ENCODE data around the gene PRRG3. TPM values are rescaled to one million over a fixed set of nuclear protein-coding genes. Genes with fewer than 3 reads are reported as not detected.

The PRRG3 gene
- total RNA-seq (2011; cell fraction: chromatin; rRNA removed; ENCODE audit: low replicate concordance): not detected in 2 replicates
- total RNA-seq (2011; cell fraction: nucleolus; rRNA removed): not detected in 2 replicates
- total RNA-seq (2011; cell fraction: nucleoplasm; rRNA removed): not detected in 2 replicates
- total RNA-seq (2014; rRNA removed) (not detected in 2 replicates), total RNA-seq (2014; rRNA removed; fragmentation: Illumina TruSeq; extraction: Trizol) (not detected in 2 replicates), total RNA-seq (2015; rRNA removed; fragmentation: Illumina TruSeq; extraction: Trizol) (not detected in 2 replicates), total RNA-seq (2021) (not detected in 2 replicates), polyA plus RNA-seq (2011; rRNA removed) (not detected in 2 replicates), polyA plus RNA-seq (2014; fragmentation: Illumina TruSeq; extraction: Trizol) (not detected in 2 replicates), polyA plus RNA-seq (2014; fragmentation: Nextera tagmentation; extraction: Ambion mirVana) (not detected), polyA plus RNA-seq (2014; rRNA removed) (not detected in 2 replicates), polyA minus RNA-seq (2011; rRNA and poly(A)+ RNA removed) (not detected in 2 replicates), Bru-seq, nascent RNA (not detected), BruChase-seq, experiment 1, labeled RNA remaining after a 2-hour chase (percentile 13 among the genes with signal in this experiment), BruChase-seq, experiment 2, labeled RNA remaining after a 6-hour chase (percentile 22 among the genes with signal in this experiment)
- not detected in 2 replicates for polyA plus RNA-seq (2011; cell fraction: cytosol; rRNA removed)
- not detected in 2 replicates for polyA plus RNA-seq (2011; cell fraction: nucleus; rRNA removed)
- polyA plus RNA-seq (2012): 0.03 TPM in 1 of 2 replicates, not detected in the other
- polyA minus RNA-seq (2011; cell fraction: cytosol; rRNA and poly(A)+ RNA removed): not detected in 2 replicates
- not detected in 2 replicates for polyA minus RNA-seq (2011; cell fraction: nucleus; rRNA and poly(A)+ RNA removed)
- long read RNA-seq, experiment 1: 0 reads
- long read RNA-seq, experiment 2: 0 reads
- long read RNA-seq, experiment 3: 0 reads

DNA sequence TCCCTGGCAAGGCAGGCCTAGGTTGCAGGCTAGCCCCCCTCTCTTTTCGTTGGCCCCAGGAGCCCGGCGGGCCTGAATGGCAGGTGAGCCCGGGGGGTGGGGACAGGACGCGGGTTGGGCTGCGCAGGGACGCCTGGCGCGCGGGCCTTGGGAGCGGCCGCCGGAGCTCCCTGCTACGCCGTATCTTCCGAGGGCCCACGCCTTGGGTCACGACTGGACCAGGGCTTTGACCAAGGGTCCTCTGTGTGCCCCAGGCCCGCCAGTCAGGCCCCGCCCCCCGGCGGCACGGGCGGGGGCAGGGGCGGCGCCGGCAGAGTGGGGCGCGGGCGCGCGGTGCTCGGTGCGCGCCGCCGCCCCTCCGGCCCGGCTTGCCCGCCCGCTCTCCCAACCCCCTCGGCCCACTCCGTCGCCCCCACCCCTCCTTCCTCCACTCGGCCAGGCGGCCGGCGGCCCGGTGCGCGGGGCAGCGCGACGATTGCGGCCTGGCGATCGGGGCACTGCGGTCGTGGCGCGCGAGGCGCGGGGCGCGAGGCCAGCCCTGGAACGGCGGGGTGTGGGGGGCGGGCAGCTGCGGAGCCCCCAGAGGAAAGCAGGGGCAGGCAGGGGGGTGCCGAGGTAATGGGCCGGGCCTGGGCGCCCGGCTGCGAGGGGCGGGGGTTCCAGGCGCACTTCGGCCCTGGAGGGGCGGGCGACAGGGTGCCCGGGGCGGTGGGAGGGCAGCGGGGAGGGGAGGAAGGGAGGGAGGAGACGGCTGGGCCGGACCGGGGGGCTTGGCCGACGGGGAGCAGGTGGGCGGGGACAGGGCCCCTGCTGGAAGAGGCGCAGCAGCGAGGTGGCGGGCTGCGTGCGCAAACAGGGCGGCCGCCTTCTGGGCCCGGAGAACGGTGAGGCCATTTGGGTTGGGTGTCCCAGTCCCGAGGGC, at the start of gene PRRG3:
Gene PRRG3, plus strand, starts transcription at position 798 of the 922 bp plus-strand sequence. CDS start 3,357 bp downstream, outside the sequence.
- H4K20me1 ChIP-seq (replicated peaks; ENCODE audit: control insufficient read depth, insufficient read depth, low read length): no peaks in the 10 kb centered on the region
- POLR2A ChIA-PET: no interaction called here
- DNase-seq (ENCODE audit: extremely low read depth in 1 of 4, low spot score in 3 of 4): no peak

More for the DNA sequence above, at the start of gene PRRG3:
- no peak within 1 kb of the TSS for H3K4me3 ChIP-seq
- H3K27me3 ChIP-seq (ENCODE audit: control insufficient read depth in 2 of 2, insufficient read depth in 2 of 2, low read length in 2 of 2): peaks cover 0 to 35% of the 10 kb centered on the region in 2 experiments; a peak in 3 of 5 replicates
- no peak for FAIRE-seq
- 17% methylated on average over 1 of the region's 100 CpGs for WGBS (ENCODE audit: insufficient coverage, low coverage, missing lambda C conversion rate)
- H3K9ac ChIP-seq (ENCODE audit: insufficient read depth in 1 of 2, low read depth in 2 of 2, low read length in 2 of 2): no peak within 1 kb of the TSS
- no peaks in the 10 kb centered on the region; a peak in 1 of 5 replicates for H3K4me1 ChIP-seq (replicated peaks in 1 of 2; ENCODE audit: control insufficient read depth in 2 of 2, insufficient read depth in 2 of 2, low read length in 2 of 2)
- no peaks in the 10 kb centered on the region for H3K9me3 ChIP-seq (replicated peaks; ENCODE audit: control insufficient read depth, insufficient read depth, low read depth, low read length)
- ATAC-seq: no peak
- no peak within 1 kb of the TSS for H2AFZ ChIP-seq (ENCODE audit: low read depth, low read length)
- intact Hi-C loops (cut with micrococcal nuclease): no loop called here
- no TSS peak for BruUV-seq (replicated peaks)
- in situ Hi-C loops (cut with MboI): loop anchor here (25.0 kb wide), 1 partner anchor 933 kb away; no protein-coding TSS in a partner anchor
- CTCF ChIA-PET (ENCODE audit: low intra/inter-chr PET ratio): no interaction called here
- no peak for TF ChIP-seq ERF (CRISPR knock-in tag; IDR thresholded peaks at IDR 0.05)
- no peaks in the 10 kb centered on the region for H3K9me1 ChIP-seq (ENCODE audit: control insufficient read depth, insufficient read depth, low read length)
- no peaks in the 10 kb centered on the region for H3K36me3 ChIP-seq (ENCODE audit: control insufficient read depth, insufficient read depth, low read length)
- H3K27ac ChIP-seq (ENCODE audit: extremely low read depth, low read depth, low read length): no peak within 1 kb of the TSS
- H3K4me2 ChIP-seq (ENCODE audit: insufficient read depth, low read length): no peak within 1 kb of the TSS
- no peaks in the 10 kb centered on the region for H3K79me2 ChIP-seq (ENCODE audit: control insufficient read depth, insufficient read depth, low read length)

Data from K562 (cell line).